CD4-positive, CD25-positive, alpha-beta regulatory T cell (primary cell): Measurements from ENCODE around the gene RALB. TPM values are rescaled to one million over a fixed set of nuclear protein-coding genes. Genes with fewer than 3 reads are reported as not detected.

Experiments
- ATAC-seq, 2 donors: fragments of 150-1000 bp; cut with Tn5 transposase; one replicate each; pipeline ENCODE4 v1.10.0; 2021; ENCODE audit warnings: low read depth in 2 of 2, moderate number of reproducible peaks in 2 of 2, moderate library complexity in 1 of 2
- DNase-seq, 3 donors: peaks; one replicate each; pipeline versions ENCODE4 v3.0.0 to v3.0.0-alpha.2; 2012 to 2022; ENCODE audit warnings: mixed read lengths in 1 of 3
- H3K27ac ChIP-seq: one replicate; pipeline ENCODE4 v1.7.0; 2013; ENCODE audit warnings: mild to moderate bottlenecking, low read length; ENCODE audit not compliant: insufficient read depth, poor library complexity, severe bottlenecking
- H3K27me3 ChIP-seq: one replicate; pipeline ENCODE4 v1.7.0; 2013; ENCODE audit warnings: low read length; ENCODE audit not compliant: control insufficient read depth, insufficient read depth
- H3K36me3 ChIP-seq: one replicate; pipeline ENCODE4 v1.7.0; 2013; ENCODE audit warnings: mild to moderate bottlenecking, low read length, moderate library complexity; ENCODE audit not compliant: control insufficient read depth, insufficient read depth
- H3K4me1 ChIP-seq: 2 replicates; pipeline ENCODE4 v1.7.0; 2013; ENCODE audit warnings: mild to moderate bottlenecking, low read length; ENCODE audit not compliant: insufficient read depth, control insufficient read depth, poor library complexity, severe bottlenecking
- H3K4me3 ChIP-seq: one replicate; pipeline ENCODE4 v1.7.0; 2013; ENCODE audit warnings: low read depth, mild to moderate bottlenecking, low read length, moderate library complexity
- H3K9me3 ChIP-seq, 2 experiments: 1 replicate in 1 of 2; 2 replicates in 1 of 2; pipeline ENCODE4 v1.7.0; 2013; ENCODE audit warnings: low read length in 2 of 2, mild to moderate bottlenecking in 1 of 2, moderate library complexity in 1 of 2; ENCODE audit not compliant: control insufficient read depth in 2 of 2
- H3K27ac Mint-ChIP-seq, 3 donors: one replicate each; pipeline ENCODE4 v1.8.0; 2020 to 2022; ENCODE audit warnings: mild to moderate bottlenecking in 3 of 3, mixed read lengths in 3 of 3, moderate library complexity in 2 of 3
- H3K27me3 Mint-ChIP-seq: one replicate; pipeline ENCODE4 v1.8.0; 2022; ENCODE audit warnings: mild to moderate bottlenecking, mixed read lengths
- H3K36me3 Mint-ChIP-seq: one replicate; pipeline ENCODE4 v1.8.0; 2020; ENCODE audit warnings: mixed read lengths
- H3K4me1 Mint-ChIP-seq, 4 donors: one replicate each; pipeline ENCODE4 v1.8.0; 2020 to 2022; ENCODE audit warnings: mixed read lengths in 4 of 4, mild to moderate bottlenecking in 1 of 4
- H3K4me3 Mint-ChIP-seq, 4 donors: one replicate each; pipeline ENCODE4 v1.8.0; 2020 to 2022; ENCODE audit warnings: mild to moderate bottlenecking in 4 of 4, mixed read lengths in 4 of 4, moderate library complexity in 3 of 4
- H3K9me3 Mint-ChIP-seq, 7 donors: one replicate each; pipeline ENCODE4 v1.8.0; 2020 to 2022; ENCODE audit warnings: mixed read lengths in 7 of 7, mild to moderate bottlenecking in 3 of 7, moderate library complexity in 2 of 7
- polyA plus RNA-seq, 4 donors: library from polyadenylated mRNA; unstranded; fragments of 300-500 nt; fragmentation: Illumina TruSeq; gene quantifications; one replicate each; pipeline ENCODE4 v1.2.3, GENCODE V29; 2021
- total RNA-seq: library from RNA; stranded (reverse); gene quantifications from one replicate; pipeline ENCODE4 v1.2.3, GENCODE V29; 2022

RALB gene
- total and polyA plus RNA-seq, 5 donors from 2014 or later, result 21.8 to 42.5 (median 28.1) TPM

- Mint-ChIP-seq H3K4me1 (peaks cover 20 to 30% (median 27%) of the 10 kb centered on the region in 4 donors), H3K9me3 (peaks cover 0 to 9% (median 0%) of the 10 kb centered on the region in 7 donors), H3K36me3 (peaks cover 8% of the 10 kb centered on the region), H3K27ac (no peak overlapping the region), H3K27me3 (no peaks in the 10 kb centered on the region), H3K4me3 (no peak overlapping the region)
- Histone ChIP-seq H3K36me3 (no peaks in the 10 kb centered on the region), H3K27me3 (no peaks in the 10 kb centered on the region), H3K27ac (no peak overlapping the region), H3K4me3 (no peak overlapping the region), H3K4me1 (peaks cover 11% of the 10 kb centered on the region), H3K9me3 (peaks cover 0 to 8% of the 10 kb centered on the region in 2 experiments)
- ATAC-seq (peak in 1 of 2 donors; percentile 59), DNase-seq (peak in 1 of 3 donors; percentile 72)
Observed at GRCh38 chr2:120261387-120262006, 8.8 kb downstream of the RALB start.

GRCh38 chr2:120262150-120262549, 9.5 kb downstream of the RALB start:
- Mint-ChIP-seq H3K9me3 (peaks cover 0 to 9% (median 0%) of the 10 kb centered on the region in 7 donors), H3K27me3 (no peaks in the 10 kb centered on the region), H3K4me1 (peaks cover 21 to 31% (median 24%) of the 10 kb centered on the region in 4 donors), H3K4me3 (no peak overlapping the region), H3K27ac (no peak overlapping the region), H3K36me3 (peaks cover 8% of the 10 kb centered on the region)
- H3K4me1 ChIP-seq, result peaks cover 11% of the 10 kb centered on the region
- H3K27ac ChIP-seq, result no peak overlapping the region
- ATAC-seq, result no peak
- H3K36me3 ChIP-seq, result no peaks in the 10 kb centered on the region
- H3K27me3 ChIP-seq, result no peaks in the 10 kb centered on the region
- H3K9me3 ChIP-seq, result peaks cover 0 to 8% of the 10 kb centered on the region in 2 experiments
- no peak overlapping the region for H3K4me3 ChIP-seq
- DNase-seq, result peak in 1 of 3 donors; percentile 85

- Mint-ChIP-seq H3K27me3 (no peaks in the 10 kb centered on the region), H3K36me3 (peaks cover 8% of the 10 kb centered on the region), H3K4me1 (peaks cover 16 to 24% (median 20%) of the 10 kb centered on the region in 4 donors), H3K9me3 (peaks cover 0 to 9% (median 0%) of the 10 kb centered on the region in 7 donors), H3K4me3 (no peak overlapping the region), H3K27ac (no peak overlapping the region)
- H3K9me3 ChIP-seq, result peaks cover 0 to 8% of the 10 kb centered on the region in 2 experiments
- no peak overlapping the region for H3K27ac ChIP-seq
- no peaks in the 10 kb centered on the region for H3K36me3 ChIP-seq
- no peaks in the 10 kb centered on the region for H3K27me3 ChIP-seq
- H3K4me3 ChIP-seq, result no peak overlapping the region
- ATAC-seq (no peak), DNase-seq (no peak)
- peaks cover 11% of the 10 kb centered on the region for H3K4me1 ChIP-seq
Observed at GRCh38 chr2:120262761-120263428, 10.2 kb downstream of the RALB start.

- ATAC-seq, result no peak
- Mint-ChIP-seq H3K4me3 (no peak overlapping the region), H3K27ac (peak overlapping the region in 1 of 3 donors; percentile 69)
Observed at GRCh38 chr2:120265006-120265405, 12.4 kb downstream of the RALB start.

GRCh38 chr2:120267348-120267747, 14.7 kb downstream of the RALB start:
- Mint-ChIP-seq H3K36me3 (peaks cover 8% of the 10 kb centered on the region), H3K4me1 (peaks cover 16 to 33% (median 22%) of the 10 kb centered on the region in 4 donors), H3K4me3 (no peak overlapping the region), H3K27ac (no peak overlapping the region), H3K27me3 (no peaks in the 10 kb centered on the region), H3K9me3 (peaks cover 0 to 4% (median 0%) of the 10 kb centered on the region in 7 donors)
- H3K27me3 ChIP-seq, result no peaks in the 10 kb centered on the region
- ATAC-seq, result no peak
- H3K9me3 ChIP-seq, result no peaks in the 10 kb centered on the region
- no peak overlapping the region for H3K27ac ChIP-seq
- no peaks in the 10 kb centered on the region for H3K36me3 ChIP-seq
- H3K4me1 ChIP-seq, result peaks cover under 1% of the 10 kb centered on the region
- no peak overlapping the region for H3K4me3 ChIP-seq
- no peak for DNase-seq

More at GRCh38 chr2:120265006-120265405, 12.4 kb downstream of the RALB start:
- Histone ChIP-seq H3K4me3 (no peak overlapping the region), H3K9me3 (peaks cover 0 to 7% of the 10 kb centered on the region in 2 experiments), H3K27ac (no peak overlapping the region), H3K27me3 (no peaks in the 10 kb centered on the region), H3K4me1 (peaks cover 11% of the 10 kb centered on the region), H3K36me3 (no peaks in the 10 kb centered on the region)
- Mint-ChIP-seq H3K4me1 (peaks cover 13 to 23% (median 16%) of the 10 kb centered on the region in 4 donors), H3K9me3 (peaks cover 0 to 8% (median 0%) of the 10 kb centered on the region in 7 donors), H3K36me3 (peaks cover 4% of the 10 kb centered on the region), H3K27me3 (no peaks in the 10 kb centered on the region)
- DNase-seq, result peak in 1 of 3 donors; percentile 65

- H3K36me3 Mint-ChIP-seq, result peaks cover 11% of the 10 kb centered on the region
- Histone ChIP-seq H3K27me3 (no peaks in the 10 kb centered on the region), H3K9me3 (no peaks in the 10 kb centered on the region), H3K36me3 (no peaks in the 10 kb centered on the region), H3K4me3 (no peak overlapping the region), H3K4me1 (no peaks in the 10 kb centered on the region), H3K27ac (no peak overlapping the region)
- H3K27ac Mint-ChIP-seq, result no peak overlapping the region
- no peaks in the 10 kb centered on the region for H3K27me3 Mint-ChIP-seq
- peaks cover 16 to 42% (median 22%) of the 10 kb centered on the region in 4 donors for H3K4me1 Mint-ChIP-seq
- H3K9me3 Mint-ChIP-seq, result peaks cover 0 to 7% (median 0%) of the 10 kb centered on the region in 7 donors
- ATAC-seq, result no peak
- DNase-seq, result no peak
- no peak overlapping the region for H3K4me3 Mint-ChIP-seq
Observed at GRCh38 chr2:120269076-120269744, 16.6 kb downstream of the RALB start.

DNA sequence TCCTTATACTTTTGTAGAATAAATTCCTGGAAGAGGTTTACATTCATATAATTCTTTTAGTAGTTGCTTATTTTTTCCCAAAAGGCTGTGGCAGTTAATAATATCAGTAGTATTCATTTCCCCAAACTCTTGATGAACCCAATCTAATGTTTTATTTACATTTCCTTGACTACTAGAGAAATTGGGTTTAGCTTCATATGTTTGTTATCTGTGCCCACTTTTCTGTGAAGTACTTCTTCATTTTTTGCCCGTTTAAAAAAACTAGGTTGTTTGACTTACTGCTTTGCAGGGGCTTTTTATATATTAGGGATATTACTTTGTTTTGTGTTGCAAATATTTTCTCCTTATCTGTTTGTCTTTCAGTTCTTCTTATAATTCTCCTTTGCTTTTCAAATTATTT, 17.2 kb downstream of the RALB start:
- H3K9me3 Mint-ChIP-seq, result peaks cover 0 to 12% (median 0%) of the 10 kb centered on the region in 7 donors
- no peaks in the 10 kb centered on the region for H3K27me3 Mint-ChIP-seq
- no peaks in the 10 kb centered on the region for H3K27me3 ChIP-seq
- H3K36me3 Mint-ChIP-seq, result peaks cover 11% of the 10 kb centered on the region
- ATAC-seq, result no peak
- peaks cover 12 to 40% (median 20%) of the 10 kb centered on the region in 4 donors for H3K4me1 Mint-ChIP-seq
- H3K4me1 ChIP-seq, result no peaks in the 10 kb centered on the region
- H3K9me3 ChIP-seq, result no peaks in the 10 kb centered on the region
- H3K36me3 ChIP-seq, result no peaks in the 10 kb centered on the region
- H3K4me3 Mint-ChIP-seq, result no peak overlapping the region
- no peak for DNase-seq
- H3K27ac ChIP-seq, result no peak overlapping the region
- H3K27ac Mint-ChIP-seq, result peak overlapping the region in 1 of 3 donors; percentile 66
- no peak overlapping the region for H3K4me3 ChIP-seq
